Measurements from ENCODE around the gene ASB8.
A peak's percentile ranks its signal among the peaks of the same experiment; 100 is the strongest.

Gene ASB8

GRCh38 chr12:48106681-48107613 is 50.4 kb downstream of the ASB8 start:
- no peak for DNase-seq (ENCODE audit: low read depth in 1 of 2, low spot score in 1 of 2)

GRCh38 chr12:48105867-48106680 is 51.2 kb downstream of the ASB8 start, which contains the start of gene SENP1:
SENP1 (minus strand) TSS chr12:48106079; CDS start chr12:48101472, 4,607 bp downstream.
- DNase-seq (ENCODE audit: low read depth in 1 of 2, low spot score in 1 of 2): peak; percentile 81 to 83

DNA sequence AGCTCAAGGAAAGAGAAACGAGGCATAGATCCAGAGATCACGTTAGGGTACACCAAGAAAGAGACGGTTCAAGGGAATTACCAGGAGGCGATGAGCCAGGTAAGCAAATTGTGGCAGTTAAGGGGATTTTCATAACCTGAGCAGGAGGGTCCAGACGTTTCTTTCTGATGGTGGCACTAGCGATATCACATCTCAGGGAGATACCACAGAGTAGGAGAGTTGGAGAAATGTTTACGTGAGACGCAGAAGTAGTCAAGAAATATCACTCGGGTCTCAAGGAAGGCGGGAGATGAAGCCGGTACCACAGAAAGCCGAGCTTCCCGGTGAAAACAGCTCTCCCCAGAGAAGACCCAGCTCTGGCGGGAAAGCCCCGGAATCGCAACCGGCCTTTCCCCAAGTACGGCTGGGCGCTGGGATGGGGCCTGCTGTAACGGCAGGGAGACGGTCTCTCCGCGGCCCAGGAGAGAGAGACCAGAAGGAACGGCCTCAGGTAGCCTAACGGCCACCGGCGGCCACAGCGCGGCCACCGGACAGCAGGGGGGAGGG is 51.9 kb downstream of the ASB8 start:
- DNase-seq (ENCODE audit: low read depth in 1 of 2, low spot score in 1 of 2): peak; percentile 14 to 40

- no peak for DNase-seq (ENCODE audit: low read depth in 1 of 2, low spot score in 1 of 2)
Measured at GRCh38 chr12:48104531-48104930, 52.8 kb downstream of the ASB8 start.

All from stimulated activated CD4-positive, alpha-beta T cell treated with anti-CD3 and anti-CD28 coated beads, Interleukin-15, amount 100 ng/mL, for 1 hour (primary cell).